Measurements from ENCODE around the gene RAB11FIP3. TPM values are rescaled to one million over a fixed set of nuclear protein-coding genes. Genes with fewer than 3 reads are reported as not detected.
A peak's percentile ranks its signal among the peaks of the same experiment; 100 is the strongest.
"Not testable (repeated sequence)": the region's sequence is repeated elsewhere in the genome, so short reads cannot be mapped to it uniquely, and the experiment has no call there.

The RAB11FIP3 gene
- total RNA-seq, 1 experiment from 2014 or later = 37.1 TPM

DNA sequence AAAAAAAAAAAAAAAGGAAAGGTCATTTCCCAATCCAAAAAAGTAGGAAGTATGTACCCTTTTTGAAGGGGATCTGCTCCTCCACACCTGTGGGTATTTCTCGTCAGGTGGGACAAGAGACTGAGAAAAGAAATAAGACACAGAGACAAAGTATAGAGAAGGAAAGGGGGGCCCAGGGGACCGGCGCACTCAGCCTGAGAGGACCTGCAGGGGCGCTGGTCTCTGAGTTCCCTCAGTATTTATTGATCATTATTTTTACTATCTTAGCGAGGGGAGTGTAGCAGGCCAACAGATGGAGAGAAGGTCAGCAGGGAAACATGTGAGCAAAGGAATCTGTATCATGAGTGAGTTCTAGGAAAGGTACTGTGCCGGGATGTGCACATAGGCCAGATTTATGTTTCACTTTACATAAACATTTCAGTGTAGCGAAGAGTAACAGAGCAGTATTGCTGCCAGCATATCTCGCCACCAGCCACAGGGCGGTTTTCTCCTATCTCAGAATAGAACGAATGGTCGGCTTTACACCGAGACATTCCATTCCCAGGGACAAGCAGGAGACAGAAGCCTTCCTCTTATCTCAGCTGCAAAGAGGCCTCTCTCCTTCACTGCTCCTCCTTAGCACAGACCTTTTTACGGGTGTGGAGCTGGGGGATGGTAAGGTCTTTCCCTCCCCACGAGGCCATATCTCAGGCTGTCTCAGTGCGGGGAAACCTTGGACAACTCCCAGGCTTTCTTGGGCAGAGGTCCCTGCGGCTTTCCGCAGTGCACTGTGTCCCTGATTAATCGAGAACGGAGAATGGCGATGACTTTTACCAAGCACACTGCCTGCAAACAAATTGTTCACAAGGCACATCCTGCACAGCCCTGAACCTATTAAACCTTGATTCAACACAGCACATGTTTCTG, 37.4 kb upstream of the RAB11FIP3 start:
- H4K91ac ChIP-seq (ENCODE audit: insufficient read length, low read depth, low read length); H2BK120ac ChIP-seq (ENCODE audit: low read depth, low read length, poor library complexity, severe bottlenecking); H3K23ac ChIP-seq (ENCODE audit: insufficient read length, low read depth, low read length); H3K79me2 ChIP-seq (ENCODE audit: insufficient read depth, low read length); H3K4me1 ChIP-seq (ENCODE audit: insufficient read depth, low read length); H3K56ac ChIP-seq (ENCODE audit: insufficient read length, low read depth, low read length); H3K9ac ChIP-seq (ENCODE audit: extremely low read depth, insufficient read length, low read length); H3K27me3 ChIP-seq (ENCODE audit: insufficient read depth, low read length); H3K4ac ChIP-seq (ENCODE audit: low read depth, low read length); H3K18ac ChIP-seq (ENCODE audit: insufficient read length, low read depth, low read length); H3K4me2 ChIP-seq (ENCODE audit: insufficient read depth, insufficient read length, low read length); H2BK15ac ChIP-seq (ENCODE audit: low read depth, low read length); H3K27me3 Mint-ChIP-seq (ENCODE audit: low read depth); H3K14ac ChIP-seq (ENCODE audit: insufficient read depth, low read length); H2BK12ac ChIP-seq (ENCODE audit: insufficient read length, low read depth, low read length); H3K9me3 ChIP-seq (ENCODE audit: control insufficient read depth, low read depth, low read length); H2AK5ac ChIP-seq (ENCODE audit: insufficient read length, low read length); H4K5ac ChIP-seq (ENCODE audit: insufficient read length, low read depth, low read length); H2AFZ ChIP-seq (ENCODE audit: low read length); H3K79me1 ChIP-seq (ENCODE audit: insufficient read depth, low read depth, low read length, poor library complexity, severe bottlenecking); H3T11ph ChIP-seq (ENCODE audit: low read length); H3K23me2 ChIP-seq (ENCODE audit: insufficient read length, low read depth, low read length, poor library complexity, severe bottlenecking); H4K20me1 ChIP-seq (ENCODE audit: control insufficient read depth, insufficient read depth, insufficient read length); DNase-seq; H4K8ac ChIP-seq (replicated peaks; ENCODE audit: insufficient read length, low read depth, low read length); H2BK20ac ChIP-seq (ENCODE audit: low read depth, low read length, poor library complexity, severe bottlenecking); H2BK5ac ChIP-seq (ENCODE audit: insufficient read length, low read length); H3K27ac ChIP-seq (ENCODE audit: insufficient read length, low read depth, low read length): not testable (repeated sequence)
- peaks cover 5 to 13% of the 10 kb centered on the region in 2 experiments for H3K9me3 Mint-ChIP-seq
- H3K4me1 Mint-ChIP-seq = peaks cover 42 to 44% of the 10 kb centered on the region in 2 experiments
- WGBS (ENCODE audit: extremely low coverage, insufficient read length, low lambda C conversion rate) = no CpG with 5 or more reads among the region's 20 CpGs
- TF ChIP-seq, protein P1, sequence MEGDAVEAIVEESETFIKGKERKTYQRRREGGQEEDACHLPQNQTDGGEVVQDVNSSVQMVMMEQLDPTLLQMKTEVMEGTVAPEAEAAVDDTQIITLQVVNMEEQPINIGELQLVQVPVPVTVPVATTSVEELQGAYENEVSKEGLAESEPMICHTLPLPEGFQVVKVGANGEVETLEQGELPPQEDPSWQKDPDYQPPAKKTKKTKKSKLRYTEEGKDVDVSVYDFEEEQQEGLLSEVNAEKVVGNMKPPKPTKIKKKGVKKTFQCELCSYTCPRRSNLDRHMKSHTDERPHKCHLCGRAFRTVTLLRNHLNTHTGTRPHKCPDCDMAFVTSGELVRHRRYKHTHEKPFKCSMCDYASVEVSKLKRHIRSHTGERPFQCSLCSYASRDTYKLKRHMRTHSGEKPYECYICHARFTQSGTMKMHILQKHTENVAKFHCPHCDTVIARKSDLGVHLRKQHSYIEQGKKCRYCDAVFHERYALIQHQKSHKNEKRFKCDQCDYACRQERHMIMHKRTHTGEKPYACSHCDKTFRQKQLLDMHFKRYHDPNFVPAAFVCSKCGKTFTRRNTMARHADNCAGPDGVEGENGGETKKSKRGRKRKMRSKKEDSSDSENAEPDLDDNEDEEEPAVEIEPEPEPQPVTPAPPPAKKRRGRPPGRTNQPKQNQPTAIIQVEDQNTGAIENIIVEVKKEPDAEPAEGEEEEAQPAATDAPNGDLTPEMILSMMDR (conservative IDR thresholded peaks at IDR 0.05) = peak; percentile 25; the same call in 1 of the 3 replicates
- H3K36me3 Mint-ChIP-seq (ENCODE audit: insufficient read depth in 1 of 3, low read depth in 3 of 3) = peaks cover 6 to 17% (median 8%) of the 10 kb centered on the region in 3 experiments; a peak in 5 of 7 replicates
- peak overlapping the region in 1 of 2 experiments; percentile 0; a peak in 2 of 5 replicates for H3K4me3 Mint-ChIP-seq
- H3K27ac Mint-ChIP-seq = peak overlapping the region in 1 of 3 experiments; percentile 37; a peak in 1 of 7 replicates
